GM12878 (cell line): ENCODE measurements around the gene SSR2. TPM values are rescaled to one million over a fixed set of nuclear protein-coding genes. Genes with fewer than 3 reads are reported as not detected.

Source experiments
- CBX3 ChIP-seq: fragments of 200-600 bp; sonication (generic); IDR thresholded peaks from 2 replicates; pipeline ENCODE4 v1.6.1; 2016; ENCODE audit warnings: low read depth, borderline replicate concordance
- FOXK2 ChIP-seq: fragments of 450-650 bp; IDR thresholded peaks from 2 replicates; pipeline ENCODE4 v1.6.1; 2017; ENCODE audit warnings: mild to moderate bottlenecking, moderate library complexity
- HDAC6 ChIP-seq: fragments of 200-600 bp; sonication (generic); IDR thresholded peaks from one replicate; pipeline ENCODE4 v1.8.0; 2017; ENCODE audit warnings: antibody characterized with exemption; ENCODE audit not compliant: unreplicated experiment
- IKZF1 ChIP-seq: fragments of 450-650 bp; conservative IDR thresholded peaks from 2 replicates; pipeline ENCODE4 v1.6.1; 2017; ENCODE audit warnings: antibody characterized with exemption, mild to moderate bottlenecking
- IKZF2 ChIP-seq, 2 experiments: fragments of 450-650 bp; IDR thresholded peaks; 2 replicates each; pipeline ENCODE4 v1.6.1; 2017; ENCODE audit warnings: mild to moderate bottlenecking in 2 of 2, moderate library complexity in 2 of 2
- IRF4 ChIP-seq: IDR thresholded peaks from 2 replicates; pipeline ENCODE4 v1.6.1; 2011; ENCODE audit warnings: low read depth, low read length
- JUND ChIP-seq: IDR thresholded peaks from 2 replicates; pipeline ENCODE4 v1.6.1; 2012; ENCODE audit warnings: low read depth, mild to moderate bottlenecking, low read length, improper control_type of control experiment, moderate library complexity
- NFYB ChIP-seq: IDR thresholded peaks from 2 replicates; pipeline ENCODE4 v1.6.1; 2011; ENCODE audit warnings: low read depth, mild to moderate bottlenecking, low read length, improper control_type of control experiment, moderate library complexity; ENCODE audit not compliant: insufficient read depth
- NR2C1 ChIP-seq: fragments of 450-650 bp; IDR thresholded peaks from 2 replicates; pipeline ENCODE4 v1.6.1; 2017; ENCODE audit warnings: antibody characterized with exemption, mild to moderate bottlenecking, moderate library complexity
- POLR2AphosphoS2 ChIP-seq: IDR thresholded peaks from 2 replicates; pipeline ENCODE4 v1.6.1; 2011; ENCODE audit warnings: low read depth, mild to moderate bottlenecking, low read length, improper control_type of control experiment, moderate library complexity
- POU2F2 ChIP-seq: IDR thresholded peaks from 3 replicates; pipeline ENCODE4 v1.6.1; 2011; ENCODE audit warnings: low read depth, mild to moderate bottlenecking, low read length, borderline replicate concordance
- RBBP5 ChIP-seq: fragments of 200-600 bp; sonication (generic); conservative IDR thresholded peaks from 2 replicates; pipeline ENCODE4 v1.6.1; 2016
- RELA ChIP-seq: fragments of 450-650 bp; IDR thresholded peaks from 2 replicates; pipeline ENCODE4 v1.8.0; 2014; ENCODE audit warnings: borderline replicate concordance; ENCODE audit not compliant: partially characterized antibody
- SMAD5 ChIP-seq: IDR thresholded peaks from 2 replicates; pipeline ENCODE4 v1.6.1; 2016; ENCODE audit warnings: antibody characterized with exemption, low read depth
- SMARCA5 ChIP-seq: fragments of 450-650 bp; IDR thresholded peaks from 2 replicates; pipeline ENCODE4 v1.6.1; 2017; ENCODE audit warnings: mild to moderate bottlenecking
- SPI1 ChIP-seq: IDR thresholded peaks from 2 replicates; pipeline ENCODE4 v1.6.1; 2011; ENCODE audit warnings: low read depth, mild to moderate bottlenecking, low read length, moderate library complexity, borderline replicate concordance; ENCODE audit not compliant: insufficient read depth
- SRF ChIP-seq, 2 experiments: IDR thresholded peaks; 2 replicates each; pipeline ENCODE4 v1.6.1; 2011; ENCODE audit warnings: low read depth in 2 of 2, low read length in 2 of 2, mild to moderate bottlenecking in 1 of 2, moderate library complexity in 1 of 2
- TCF3 ChIP-seq: IDR thresholded peaks from 2 replicates; pipeline ENCODE4 v1.6.1; 2012; ENCODE audit warnings: low read depth, mild to moderate bottlenecking, low read length, borderline replicate concordance; ENCODE audit not compliant: insufficient read depth
- WRNIP1 ChIP-seq: IDR thresholded peaks from 2 replicates; pipeline ENCODE4 v1.6.1; 2011; ENCODE audit warnings: low read depth, low read length, improper control_type of control experiment, borderline replicate concordance
- ZNF24 ChIP-seq: fragments of 450-650 bp; IDR thresholded peaks from 2 replicates; pipeline ENCODE4 v1.6.1; 2017; ENCODE audit warnings: antibody characterized with exemption, mild to moderate bottlenecking
- ZNF274 ChIP-seq: IDR thresholded peaks from one replicate; pipeline ENCODE4 v1.8.0; 2011; ENCODE audit not compliant: insufficient read length, insufficient read depth
- polyA plus RNA-seq, 11 experiments: library from polyadenylated mRNA; depleted of rRNA in 4 of 11; unstranded in 6 of 11; stranded (reverse) in 5 of 11; fragments of >200 nt; fragmentation: Nextera tagmentation in 4 of 11; fragmentation: Illumina TruSeq in 1 of 11; extraction: Ambion mirVana in 4 of 11; extraction: Trizol in 1 of 11; gene quantifications; 1 replicate in 1 of 11; 2 replicates in 10 of 11; pipeline versions ENCODE4 v1.2.1 to v1.2.3, GENCODE V29; 2011 to 2016; ENCODE audit warnings: inconsistent platforms in 2 of 11, missing spikeins in 2 of 11, low read depth in 1 of 11
- total RNA-seq, 4 experiments: library from RNA; depleted of rRNA in 3 of 4; stranded (reverse); fragments of >200 nt in 3 of 4; fragmentation: Illumina TruSeq in 1 of 4; extraction: Trizol in 1 of 4; gene quantifications; 2 replicates each; pipeline versions ENCODE4 v1.2.1 to v1.2.3, GENCODE V29; 2013 to 2021
- TF ChIP-seq, protein P1 (sequence below): IDR thresholded peaks from 2 replicates; pipeline ENCODE4 v1.6.1; 2011; ENCODE audit warnings: borderline replicate concordance, low read depth, mild to moderate bottlenecking, moderate library complexity, low read length; ENCODE audit not compliant: insufficient read depth, poor library complexity, severe bottlenecking
- TF ChIP-seq, protein P2 (sequence below): IDR thresholded peaks from 2 replicates; pipeline ENCODE4 v1.6.1; 2011; ENCODE audit warnings: low read depth, mild to moderate bottlenecking, low read length, moderate library complexity, borderline replicate concordance; ENCODE audit errors: extremely low read depth
- TF ChIP-seq, protein P3 (sequence below): fragments of 450-650 bp; IDR thresholded peaks from 2 replicates; pipeline ENCODE4 v1.6.1; 2016; ENCODE audit warnings: mild to moderate bottlenecking
- TF ChIP-seq, protein P4 (sequence below): IDR thresholded peaks from 2 replicates; pipeline ENCODE4 v1.6.1; 2012; ENCODE audit warnings: mild to moderate bottlenecking, low read depth, low read length

SSR2 gene
- total and polyA plus RNA-seq, 10 of the 15 experiments (the other 5 are each of a cell fraction or from before 2014, with no cell fraction given) = 207 to 553 (median 315) TPM

DNA sequence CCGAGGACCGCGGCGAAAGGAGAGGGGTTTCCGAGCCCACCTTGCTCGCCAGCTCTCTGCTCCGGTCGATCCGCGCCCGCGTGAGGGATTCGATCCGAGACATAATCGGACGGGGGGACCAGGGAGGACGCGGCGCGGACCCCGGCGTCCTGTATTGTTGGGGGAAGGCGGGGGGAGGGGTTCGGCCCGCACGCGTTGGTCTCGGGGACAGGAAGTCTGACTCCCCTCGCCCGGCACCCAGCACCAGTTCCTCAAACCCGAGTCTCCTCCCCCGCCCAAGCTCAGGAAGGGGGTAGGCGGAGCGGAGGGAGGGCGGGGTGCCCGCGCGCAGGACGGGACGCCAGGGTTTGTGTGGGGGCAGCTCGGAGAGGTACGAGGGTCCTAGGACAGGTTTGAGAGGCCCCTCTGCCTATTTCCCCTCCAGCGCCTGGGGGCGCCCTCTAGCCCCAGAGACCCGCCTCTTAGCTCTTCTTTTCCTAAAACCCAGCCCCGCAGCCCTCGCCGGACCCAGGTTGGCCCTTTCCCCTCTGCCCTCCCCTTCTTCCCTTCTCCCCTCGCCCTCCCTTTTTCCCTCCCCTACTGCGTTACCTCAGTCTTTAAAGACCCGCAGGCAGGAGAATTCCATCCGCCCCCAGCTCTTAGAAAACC lies 42.3 kb downstream of the SSR2 start, which contains the start of gene ARHGEF2 (continued):
- TF ChIP-seq JUND (no peak), SMARCA5 (0 out of 2 replicates have a peak, but pooled peaks have one; percentile 2), SMAD5 (peak; percentile 64), SRF (IDR thresholded peaks at IDR 0.05; ENCODE audit: low read depth in 2 of 2, low read length in 2 of 2) (no peak), NR2C1 (no peak), IKZF1 (0 out of 2 replicates have a peak, but pooled peaks have one; percentile 15), HDAC6 (no peak), SPI1 (peak; percentile 91), POLR2AphosphoS2 (peak; percentile 62; the same call in 1 of the 2 replicates), CBX3 (no peak), ZNF24 (no peak), IRF4 (peak; percentile 20; the same call in 1 of the 2 replicates), RELA (no peak), WRNIP1 (no peak), NFYB (0 out of 2 replicates have a peak, but pooled peaks have one; percentile 15), TCF3 (0 out of 2 replicates have a peak, but pooled peaks have one; percentile 20), ZNF274 (no peak), POU2F2 (peak; percentile 30; the same call in 1 of the 3 replicates), FOXK2 (no peak), RBBP5 (no peak), IKZF2 (IDR thresholded peaks at IDR 0.05) (peak in 1 of 2 experiments; percentile 10; a peak in 2 of 4 replicates)
- TF ChIP-seq, protein P1, sequence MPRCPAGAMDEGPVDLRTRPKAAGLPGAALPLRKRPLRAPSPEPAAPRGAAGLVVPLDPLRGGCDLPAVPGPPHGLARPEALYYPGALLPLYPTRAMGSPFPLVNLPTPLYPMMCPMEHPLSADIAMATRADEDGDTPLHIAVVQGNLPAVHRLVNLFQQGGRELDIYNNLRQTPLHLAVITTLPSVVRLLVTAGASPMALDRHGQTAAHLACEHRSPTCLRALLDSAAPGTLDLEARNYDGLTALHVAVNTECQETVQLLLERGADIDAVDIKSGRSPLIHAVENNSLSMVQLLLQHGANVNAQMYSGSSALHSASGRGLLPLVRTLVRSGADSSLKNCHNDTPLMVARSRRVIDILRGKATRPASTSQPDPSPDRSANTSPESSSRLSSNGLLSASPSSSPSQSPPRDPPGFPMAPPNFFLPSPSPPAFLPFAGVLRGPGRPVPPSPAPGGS = peak; percentile 13
- TF ChIP-seq, protein P2, sequence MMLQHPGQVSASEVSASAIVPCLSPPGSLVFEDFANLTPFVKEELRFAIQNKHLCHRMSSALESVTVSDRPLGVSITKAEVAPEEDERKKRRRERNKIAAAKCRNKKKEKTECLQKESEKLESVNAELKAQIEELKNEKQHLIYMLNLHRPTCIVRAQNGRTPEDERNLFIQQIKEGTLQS = no peak
- TF ChIP-seq, protein P3, sequence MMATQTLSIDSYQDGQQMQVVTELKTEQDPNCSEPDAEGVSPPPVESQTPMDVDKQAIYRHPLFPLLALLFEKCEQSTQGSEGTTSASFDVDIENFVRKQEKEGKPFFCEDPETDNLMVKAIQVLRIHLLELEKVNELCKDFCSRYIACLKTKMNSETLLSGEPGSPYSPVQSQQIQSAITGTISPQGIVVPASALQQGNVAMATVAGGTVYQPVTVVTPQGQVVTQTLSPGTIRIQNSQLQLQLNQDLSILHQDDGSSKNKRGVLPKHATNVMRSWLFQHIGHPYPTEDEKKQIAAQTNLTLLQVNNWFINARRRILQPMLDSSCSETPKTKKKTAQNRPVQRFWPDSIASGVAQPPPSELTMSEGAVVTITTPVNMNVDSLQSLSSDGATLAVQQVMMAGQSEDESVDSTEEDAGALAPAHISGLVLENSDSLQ = no peak
- TF ChIP-seq, protein P4, sequence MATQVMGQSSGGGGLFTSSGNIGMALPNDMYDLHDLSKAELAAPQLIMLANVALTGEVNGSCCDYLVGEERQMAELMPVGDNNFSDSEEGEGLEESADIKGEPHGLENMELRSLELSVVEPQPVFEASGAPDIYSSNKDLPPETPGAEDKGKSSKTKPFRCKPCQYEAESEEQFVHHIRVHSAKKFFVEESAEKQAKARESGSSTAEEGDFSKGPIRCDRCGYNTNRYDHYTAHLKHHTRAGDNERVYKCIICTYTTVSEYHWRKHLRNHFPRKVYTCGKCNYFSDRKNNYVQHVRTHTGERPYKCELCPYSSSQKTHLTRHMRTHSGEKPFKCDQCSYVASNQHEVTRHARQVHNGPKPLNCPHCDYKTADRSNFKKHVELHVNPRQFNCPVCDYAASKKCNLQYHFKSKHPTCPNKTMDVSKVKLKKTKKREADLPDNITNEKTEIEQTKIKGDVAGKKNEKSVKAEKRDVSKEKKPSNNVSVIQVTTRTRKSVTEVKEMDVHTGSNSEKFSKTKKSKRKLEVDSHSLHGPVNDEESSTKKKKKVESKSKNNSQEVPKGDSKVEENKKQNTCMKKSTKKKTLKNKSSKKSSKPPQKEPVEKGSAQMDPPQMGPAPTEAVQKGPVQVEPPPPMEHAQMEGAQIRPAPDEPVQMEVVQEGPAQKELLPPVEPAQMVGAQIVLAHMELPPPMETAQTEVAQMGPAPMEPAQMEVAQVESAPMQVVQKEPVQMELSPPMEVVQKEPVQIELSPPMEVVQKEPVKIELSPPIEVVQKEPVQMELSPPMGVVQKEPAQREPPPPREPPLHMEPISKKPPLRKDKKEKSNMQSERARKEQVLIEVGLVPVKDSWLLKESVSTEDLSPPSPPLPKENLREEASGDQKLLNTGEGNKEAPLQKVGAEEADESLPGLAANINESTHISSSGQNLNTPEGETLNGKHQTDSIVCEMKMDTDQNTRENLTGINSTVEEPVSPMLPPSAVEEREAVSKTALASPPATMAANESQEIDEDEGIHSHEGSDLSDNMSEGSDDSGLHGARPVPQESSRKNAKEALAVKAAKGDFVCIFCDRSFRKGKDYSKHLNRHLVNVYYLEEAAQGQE = no peak; the same call in 1 of the 2 replicates
